Testis (tissue), 3 donors: Measurements from ENCODE around the gene MYOM3. TPM values are rescaled to one million over a fixed set of nuclear protein-coding genes. Genes with fewer than 3 reads are reported as not detected.
A peak's percentile ranks its signal among the peaks of the same experiment; 100 is the strongest.

Source experiments
- DNase-seq: peaks from one replicate; pipeline ENCODE4 v3.0.0-alpha.2; 2019
- H3K27ac ChIP-seq, 2 donors: fragments of 200-600 bp; sonication (generic); one replicate each; pipeline ENCODE4 v1.5.1; 2019
- H3K27me3 ChIP-seq: fragments of 200-600 bp; sonication (generic); one replicate; pipeline ENCODE4 v1.5.1; 2019
- H3K36me3 ChIP-seq: fragments of 200-600 bp; sonication (generic); one replicate; pipeline ENCODE4 v1.5.1; 2017; ENCODE audit warnings: low read depth; ENCODE audit errors: missing control alignments
- H3K4me1 ChIP-seq: fragments of 200-600 bp; sonication (generic); one replicate; pipeline ENCODE4 v1.5.1; 2019
- H3K4me3 ChIP-seq, 2 donors: fragments of 200-600 bp; sonication (generic); one replicate each; pipeline ENCODE4 v1.5.1; 2017 to 2019
- H3K9me3 ChIP-seq: fragments of 200-600 bp; sonication (generic); one replicate; pipeline ENCODE4 v1.5.1; 2017
- POLR2A ChIP-seq: fragments of 450-650 bp; IDR thresholded peaks from one replicate; pipeline ENCODE4 v1.6.1; 2017; ENCODE audit warnings: antibody characterized with exemption, mild to moderate bottlenecking, moderate library complexity
- WGBS, 2 donors: methylation state at CpG; one replicate each; pipeline ENCODE4 v1.1.5; 2018; 5-methylcytosine and 5-hydroxymethylcytosine counted together
- intact Hi-C: fragments of 100-400 bp; cut with DNase I; formaldehyde crosslinking; loops from one replicate; pipeline ENCODE4 v1.15.1; 2023; ENCODE audit warnings: low total_unique reads
- polyA plus RNA-seq: library from polyadenylated mRNA; stranded (reverse); fragments of 350-450 nt; fragmentation: Illumina TruSeq; extraction: RNeasy Lipid Tissue Mini Kit (QIAGEN cat#74804); gene quantifications from one replicate; pipeline ENCODE4 v1.2.3, GENCODE V29; 2014; ENCODE audit warnings: low read depth, low replicate concordance; ENCODE audit not compliant: insufficient read depth
- total RNA-seq, 2 donors: library from RNA; depleted of rRNA; stranded (reverse); fragments of >200 nt; gene quantifications; one replicate each; pipeline ENCODE4 v1.2.3, GENCODE V29; 2016
- TF ChIP-seq, protein P1 (sequence below), 3 experiments: fragments of 450-650 bp in 2 of 3; fragments of 200-600 bp in 1 of 3; sonication (generic) in 1 of 3; IDR thresholded peaks; one replicate each; pipeline ENCODE4 v1.5.1; 2016 to 2019; ENCODE audit warnings: antibody characterized with exemption in 3 of 3, mild to moderate bottlenecking in 2 of 3, moderate library complexity in 1 of 3

Gene MYOM3
- total and polyA plus RNA-seq, 3 donors from 2014 or later, result 22.4 to 39.5 (median 26.8) TPM

- H3K27me3 ChIP-seq, result no peaks in the 10 kb centered on the region
- WGBS, 2 donors, result 38 to 41% methylated on average over 12 to 22 of the region's 22 CpGs
- H3K4me3 ChIP-seq, result peak within 1 kb of the TSS in 1 of 2 donors; percentile 44
- TF ChIP-seq POLR2A, result no peak
- H3K36me3 ChIP-seq, result no peaks in the 10 kb centered on the region
- no peak within 1 kb of the TSS for H3K27ac ChIP-seq
- H3K4me1 ChIP-seq, result peaks cover 4% of the 10 kb centered on the region
- DNase-seq, result peak; percentile 59
- no peaks in the 10 kb centered on the region for H3K9me3 ChIP-seq
- intact Hi-C loops, result no loop called here
Measured at GRCh38 chr1:24142546-24143534, 30.9 kb upstream of the MYOM3 start, which contains the start of gene IL22RA1. TSS of gene IL22RA1 (minus strand) at chr1:24143140. CDS start at chr1:24143082, 58 bp downstream.

DNA sequence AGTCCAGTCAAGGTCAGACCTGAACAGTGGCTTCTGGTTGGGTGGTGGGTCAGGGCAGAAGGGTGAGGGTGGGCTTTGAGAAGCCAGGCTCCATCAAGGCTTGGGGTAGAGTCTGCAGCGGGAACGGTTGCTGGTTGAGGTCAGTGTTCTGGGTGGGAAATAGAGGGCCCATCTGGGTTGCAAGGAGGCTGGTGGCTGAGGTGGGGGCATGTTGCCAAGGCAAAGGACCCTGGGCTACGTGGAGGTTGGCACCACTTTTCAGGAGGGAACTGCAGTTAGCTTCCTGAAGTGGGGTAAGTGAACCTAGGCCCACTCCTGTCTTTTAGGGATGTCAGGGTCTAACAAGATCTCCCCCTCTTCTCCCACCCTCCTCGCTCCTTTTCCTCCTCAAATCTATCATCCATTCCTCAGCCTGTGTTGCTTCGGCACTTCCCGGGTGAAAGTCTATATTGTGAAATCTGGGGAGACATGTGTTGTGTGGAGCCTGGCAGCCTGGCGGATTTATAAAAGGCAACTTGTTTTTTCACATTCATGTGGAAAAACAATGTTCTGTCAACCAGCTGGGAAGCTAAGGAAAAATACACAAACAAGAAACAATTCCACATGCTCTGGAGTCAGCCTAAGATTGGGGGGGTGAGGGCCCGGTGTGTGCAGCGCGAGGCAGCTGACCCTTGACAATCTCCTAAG lies 29.5 kb upstream of the MYOM3 start:
- no peak for TF ChIP-seq POLR2A

DNA sequence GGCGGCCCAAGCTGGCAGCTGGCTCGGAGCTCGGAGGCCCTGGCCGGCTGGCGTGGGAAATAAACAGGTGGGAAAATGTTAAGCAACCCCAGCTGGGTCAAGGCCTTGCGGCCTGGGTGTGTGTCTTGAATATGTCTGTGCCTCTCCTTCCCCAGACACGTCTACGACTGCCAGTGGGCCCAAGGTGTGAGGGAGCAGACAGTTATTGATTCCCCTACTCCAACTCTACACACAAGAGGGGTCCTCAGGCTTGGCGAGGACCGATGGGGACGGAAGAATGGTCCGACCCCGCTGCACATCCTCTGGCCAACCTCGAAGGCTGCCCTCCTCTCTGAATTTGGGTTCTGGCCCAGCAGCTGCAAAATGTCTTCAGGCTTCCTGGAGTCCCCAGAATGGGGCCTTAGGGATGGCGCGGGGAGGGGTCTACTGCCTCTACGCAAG lies 28.8 kb upstream of the MYOM3 start:
- WGBS, 2 donors, result 86 to 91% methylated on average over 17 of the region's 17 CpGs

More for the DNA sequence above, 29.5 kb upstream of the MYOM3 start:
- intact Hi-C loops, result no loop called here
- DNase-seq, result no peak
- 90 to 93% methylated on average over 10 of the region's 10 CpGs for WGBS, 2 donors
- Histone ChIP-seq H3K4me3 (no peak overlapping the region), H3K36me3 (no peaks in the 10 kb centered on the region), H3K27me3 (no peaks in the 10 kb centered on the region), H3K9me3 (no peaks in the 10 kb centered on the region), H3K27ac (no peak overlapping the region), H3K4me1 (peaks cover 4% of the 10 kb centered on the region)

GRCh38 chr1:24139841-24140425 lies 28.0 kb upstream of the MYOM3 start:
- Histone ChIP-seq H3K27me3 (no peaks in the 10 kb centered on the region), H3K4me1 (peaks cover 4% of the 10 kb centered on the region), H3K4me3 (no peak overlapping the region), H3K36me3 (no peaks in the 10 kb centered on the region), H3K9me3 (no peaks in the 10 kb centered on the region), H3K27ac (no peak overlapping the region)
- intact Hi-C loops, result no loop called here
- DNase-seq, result no peak
- 80 to 83% methylated on average over 11 of the region's 11 CpGs for WGBS, 2 donors
- no peak for TF ChIP-seq POLR2A
- TF ChIP-seq, protein P1, sequence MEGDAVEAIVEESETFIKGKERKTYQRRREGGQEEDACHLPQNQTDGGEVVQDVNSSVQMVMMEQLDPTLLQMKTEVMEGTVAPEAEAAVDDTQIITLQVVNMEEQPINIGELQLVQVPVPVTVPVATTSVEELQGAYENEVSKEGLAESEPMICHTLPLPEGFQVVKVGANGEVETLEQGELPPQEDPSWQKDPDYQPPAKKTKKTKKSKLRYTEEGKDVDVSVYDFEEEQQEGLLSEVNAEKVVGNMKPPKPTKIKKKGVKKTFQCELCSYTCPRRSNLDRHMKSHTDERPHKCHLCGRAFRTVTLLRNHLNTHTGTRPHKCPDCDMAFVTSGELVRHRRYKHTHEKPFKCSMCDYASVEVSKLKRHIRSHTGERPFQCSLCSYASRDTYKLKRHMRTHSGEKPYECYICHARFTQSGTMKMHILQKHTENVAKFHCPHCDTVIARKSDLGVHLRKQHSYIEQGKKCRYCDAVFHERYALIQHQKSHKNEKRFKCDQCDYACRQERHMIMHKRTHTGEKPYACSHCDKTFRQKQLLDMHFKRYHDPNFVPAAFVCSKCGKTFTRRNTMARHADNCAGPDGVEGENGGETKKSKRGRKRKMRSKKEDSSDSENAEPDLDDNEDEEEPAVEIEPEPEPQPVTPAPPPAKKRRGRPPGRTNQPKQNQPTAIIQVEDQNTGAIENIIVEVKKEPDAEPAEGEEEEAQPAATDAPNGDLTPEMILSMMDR (IDR thresholded peaks at IDR 0.05), result no peak

More for the DNA sequence above, 28.8 kb upstream of the MYOM3 start:
- Histone ChIP-seq H3K27ac (no peak overlapping the region), H3K27me3 (no peaks in the 10 kb centered on the region), H3K36me3 (no peaks in the 10 kb centered on the region), H3K4me3 (no peak overlapping the region), H3K4me1 (peaks cover 4% of the 10 kb centered on the region), H3K9me3 (no peaks in the 10 kb centered on the region)
- intact Hi-C loops, result no loop called here
- no peak for DNase-seq
- TF ChIP-seq, protein P1 (IDR thresholded peaks at IDR 0.05), result no peak
- TF ChIP-seq POLR2A, result no peak

DNA sequence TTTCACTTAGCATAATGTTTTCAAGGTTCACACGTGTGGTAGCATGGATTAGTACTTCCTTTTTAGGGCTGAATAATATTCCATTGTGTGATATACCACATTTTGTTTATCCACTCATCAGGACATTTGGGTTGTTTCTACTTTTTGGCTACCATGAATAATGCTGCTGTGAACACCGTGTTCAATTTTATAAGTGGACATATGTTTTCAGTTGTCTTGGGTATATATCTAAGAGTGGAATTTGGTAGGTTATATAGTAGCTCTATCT lies 27.2 kb upstream of the MYOM3 start:
- DNase-seq, result no peak
- no peaks in the 10 kb centered on the region for H3K27me3 ChIP-seq
- intact Hi-C loops, result no loop called here
- TF ChIP-seq, protein P1 (IDR thresholded peaks at IDR 0.05), result no peak
- no peak for TF ChIP-seq POLR2A
- H3K4me1 ChIP-seq, result peaks cover 4% of the 10 kb centered on the region
- H3K4me3 ChIP-seq, result no peak overlapping the region
- H3K36me3 ChIP-seq, result no peaks in the 10 kb centered on the region
- H3K27ac ChIP-seq, result no peak overlapping the region
- H3K9me3 ChIP-seq, result no peaks in the 10 kb centered on the region
- 85 to 88% methylated on average over 2 of the region's 2 CpGs for WGBS, 2 donors
